Right cardiac atrium (tissue), 5 donors: Measurements from ENCODE around the gene NISCH. TPM values are rescaled to one million over a fixed set of nuclear protein-coding genes. Genes with fewer than 3 reads are reported as not detected.

ENCODE experiments used
- ATAC-seq, 2 donors: fragments of 200-7000 bp; cut with Tn5 transposase; one replicate each; pipeline versions ENCODE4 v1.8.0 to v1.9.1; 2020; ENCODE audit warnings: moderate library complexity in 2 of 2, mild to moderate bottlenecking in 1 of 2
- DNase-seq, 3 donors: peaks; one replicate each; pipeline ENCODE4 v3.0.0-alpha.2; 2020
- H3K27ac ChIP-seq: one replicate; pipeline ENCODE4 v1.5.1; 2013; ENCODE audit warnings: mild to moderate bottlenecking, low read length, control low read depth, moderate library complexity
- H3K27me3 ChIP-seq: one replicate; pipeline ENCODE4 v1.6.1; 2013; ENCODE audit not compliant: control insufficient read depth, insufficient read depth
- H3K4me1 ChIP-seq: one replicate; pipeline ENCODE4 v1.6.1; 2013; ENCODE audit warnings: low read length; ENCODE audit not compliant: control insufficient read depth, insufficient read depth
- H3K4me3 ChIP-seq: one replicate; pipeline ENCODE4 v1.5.1; 2013; ENCODE audit warnings: low read length, control low read depth
- H3K9me3 ChIP-seq: one replicate; pipeline ENCODE4 v1.6.1; 2013; ENCODE audit warnings: low read length; ENCODE audit not compliant: control insufficient read depth
- WGBS: extraction: QIAGEN DNeasy Blood & Tissue Kit; methylation state at CpG from one replicate; pipeline ENCODE4 v1.1.7; 2013; 5-methylcytosine and 5-hydroxymethylcytosine counted together
- intact Hi-C, 4 donors: fragments of 100-400 bp; cut with DNase I; formaldehyde crosslinking; loops; one replicate each; pipeline versions ENCODE4 v1.11.0 to v1.14.0; 2022 to 2023
- polyA plus RNA-seq: library from polyadenylated mRNA; stranded (reverse); fragments of 200-250 nt; gene quantifications from one replicate; pipeline ENCODE4 v1.2.3, GENCODE V29; 2013
- total RNA-seq, 4 donors: library from RNA; stranded (reverse); fragmentation: NEBNext Ultra II Directional; extraction: Animal tissue kit (Norgen Biotek cat#: 25700); gene quantifications; one replicate each; pipeline ENCODE4 v1.2.1, GENCODE V29; 2021
- donor health status: healthy with polysubstance abuse.
- donor health status: DM: no; HTN: yes; CAD: no.
- donor health status: DM: no; HTN: no; CAD: no.
- donor health status: DM: no; HTN: yes; CAD: no; lungs with severe emphysema.
- donor health status: DM: yes; HTN: yes; CAD: no.

Gene NISCH
- total and polyA plus RNA-seq, 5 donors, result 31.2 to 59.2 (median 50.7) TPM

- H3K27ac ChIP-seq, result peak overlapping the region; percentile 62
- intact Hi-C loops, result loop anchor here in 1 of 4 donors (5.0 kb wide), 1 partner anchor 47 kb away; the partner anchor contains the start of gene NT5DC2
- WGBS, result 71% methylated on average over 10 of the region's 10 CpGs
Observed at GRCh38 chr3:52484680-52485461, 29.5 kb downstream of the NISCH start.

GRCh38 chr3:52487050-52487787 lies 31.8 kb downstream of the NISCH start:
- intact Hi-C loops, result no loop called here
- Histone ChIP-seq H3K9me3 (no peaks in the 10 kb centered on the region), H3K27ac (no peak overlapping the region), H3K4me1 (peaks cover 16% of the 10 kb centered on the region), H3K4me3 (no peak overlapping the region), H3K27me3 (no peaks in the 10 kb centered on the region)
- no peak for ATAC-seq
- DNase-seq, result peak in 2 of 3 donors; percentile 43 to 47
- 86% methylated on average over 31 of the region's 31 CpGs for WGBS

More at GRCh38 chr3:52484680-52485461, 29.5 kb downstream of the NISCH start:
- peak in 1 of 3 donors; percentile 60 for DNase-seq
- H3K9me3 ChIP-seq, result no peaks in the 10 kb centered on the region
- ATAC-seq, result peak in 1 of 2 donors; percentile 2
- no peaks in the 10 kb centered on the region for H3K27me3 ChIP-seq
- H3K4me1 ChIP-seq, result peaks cover 14% of the 10 kb centered on the region
- no peak overlapping the region for H3K4me3 ChIP-seq

DNA sequence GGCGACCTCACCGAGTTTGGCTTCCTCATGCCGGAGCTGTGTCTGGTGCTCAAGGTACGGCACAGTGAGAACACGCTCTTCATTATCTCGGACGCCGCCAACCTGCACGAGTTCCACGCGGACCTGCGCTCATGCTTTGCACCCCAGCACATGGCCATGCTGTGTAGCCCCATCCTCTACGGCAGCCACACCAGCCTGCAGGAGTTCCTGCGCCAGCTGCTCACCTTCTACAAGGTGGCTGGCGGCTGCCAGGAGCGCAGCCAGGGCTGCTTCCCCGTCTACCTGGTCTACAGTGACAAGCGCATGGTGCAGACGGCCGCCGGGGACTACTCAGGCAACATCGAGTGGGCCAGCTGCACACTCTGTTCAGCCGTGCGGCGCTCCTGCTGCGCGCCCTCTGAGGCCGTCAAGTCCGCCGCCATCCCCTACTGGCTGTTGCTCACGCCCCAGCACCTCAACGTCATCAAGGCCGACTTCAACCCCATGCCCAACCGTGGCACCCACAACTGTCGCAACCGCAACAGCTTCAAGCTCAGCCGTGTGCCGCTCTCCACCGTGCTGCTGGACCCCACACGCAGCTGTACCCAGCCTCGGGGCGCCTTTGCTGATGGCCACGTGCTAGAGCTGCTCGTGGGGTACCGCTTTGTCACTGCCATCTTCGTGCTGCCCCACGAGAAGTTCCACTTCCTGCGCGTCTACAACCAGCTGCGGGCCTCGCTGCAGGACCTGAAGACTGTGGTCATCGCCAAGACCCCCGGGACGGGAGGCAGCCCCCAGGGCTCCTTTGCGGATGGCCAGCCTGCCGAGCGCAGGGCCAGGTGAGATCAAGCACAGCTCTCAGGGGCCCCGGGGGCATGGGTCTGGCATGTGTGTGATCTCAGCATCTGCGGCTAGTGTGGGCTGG lies 32.6 kb downstream of the NISCH start:
- H3K9me3 ChIP-seq, result no peaks in the 10 kb centered on the region
- ATAC-seq (no peak), DNase-seq (peak in 2 of 3 donors; percentile 51 to 53)
- H3K27ac ChIP-seq, result no peak overlapping the region
- intact Hi-C loops, result no loop called here
- H3K27me3 ChIP-seq, result no peaks in the 10 kb centered on the region
- no peak overlapping the region for H3K4me3 ChIP-seq
- peaks cover 16% of the 10 kb centered on the region for H3K4me1 ChIP-seq
- WGBS, result 95% methylated on average over 59 of the region's 59 CpGs

DNA sequence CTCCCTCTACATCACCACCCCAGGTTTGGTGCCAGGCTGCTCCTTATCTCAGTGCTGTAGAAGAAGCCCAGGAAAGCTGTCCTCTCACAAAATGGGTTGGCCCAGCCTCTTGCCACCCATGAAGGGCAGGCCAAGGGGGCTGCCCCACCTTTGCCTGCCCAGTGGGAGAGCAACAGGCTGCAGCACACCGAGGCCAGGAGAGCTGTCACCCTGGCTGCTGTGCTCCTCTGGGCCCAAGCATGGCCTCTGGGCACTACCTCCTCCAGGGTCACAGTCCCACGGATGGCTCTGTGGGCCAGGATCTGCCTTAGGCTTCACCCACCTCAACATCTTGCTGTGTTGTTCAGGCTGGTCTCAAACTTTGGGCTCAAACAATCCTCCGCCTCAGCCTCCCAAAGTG lies 33.3 kb downstream of the NISCH start:
- DNase-seq, result no peak
- Histone ChIP-seq H3K9me3 (no peaks in the 10 kb centered on the region), H3K27ac (no peak overlapping the region), H3K4me3 (no peak overlapping the region), H3K27me3 (no peaks in the 10 kb centered on the region), H3K4me1 (peaks cover 12% of the 10 kb centered on the region)
- ATAC-seq, result no peak
- intact Hi-C loops, result no loop called here
- WGBS, result 85% methylated on average over 3 of the region's 3 CpGs

GRCh38 chr3:52489453-52489852 lies 34.0 kb downstream of the NISCH start:
- H3K4me1 ChIP-seq, result peaks cover 13% of the 10 kb centered on the region
- 91% methylated on average over 18 of the region's 18 CpGs for WGBS
- H3K9me3 ChIP-seq, result no peaks in the 10 kb centered on the region
- no peak overlapping the region for H3K4me3 ChIP-seq
- intact Hi-C loops, result no loop called here
- no peak overlapping the region for H3K27ac ChIP-seq
- no peak for ATAC-seq
- no peaks in the 10 kb centered on the region for H3K27me3 ChIP-seq
- DNase-seq, result no peak

- Histone ChIP-seq H3K27me3 (no peaks in the 10 kb centered on the region), H3K4me3 (no peak overlapping the region), H3K9me3 (no peaks in the 10 kb centered on the region), H3K4me1 (peaks cover 6% of the 10 kb centered on the region), H3K27ac (peak overlapping the region; percentile 31)
- WGBS, result 66% methylated on average over 22 of the region's 22 CpGs
- DNase-seq (no peak), ATAC-seq (no peak)
- intact Hi-C loops, result no loop called here
Observed at GRCh38 chr3:52490035-52490938, 34.9 kb downstream of the NISCH start.

DNA sequence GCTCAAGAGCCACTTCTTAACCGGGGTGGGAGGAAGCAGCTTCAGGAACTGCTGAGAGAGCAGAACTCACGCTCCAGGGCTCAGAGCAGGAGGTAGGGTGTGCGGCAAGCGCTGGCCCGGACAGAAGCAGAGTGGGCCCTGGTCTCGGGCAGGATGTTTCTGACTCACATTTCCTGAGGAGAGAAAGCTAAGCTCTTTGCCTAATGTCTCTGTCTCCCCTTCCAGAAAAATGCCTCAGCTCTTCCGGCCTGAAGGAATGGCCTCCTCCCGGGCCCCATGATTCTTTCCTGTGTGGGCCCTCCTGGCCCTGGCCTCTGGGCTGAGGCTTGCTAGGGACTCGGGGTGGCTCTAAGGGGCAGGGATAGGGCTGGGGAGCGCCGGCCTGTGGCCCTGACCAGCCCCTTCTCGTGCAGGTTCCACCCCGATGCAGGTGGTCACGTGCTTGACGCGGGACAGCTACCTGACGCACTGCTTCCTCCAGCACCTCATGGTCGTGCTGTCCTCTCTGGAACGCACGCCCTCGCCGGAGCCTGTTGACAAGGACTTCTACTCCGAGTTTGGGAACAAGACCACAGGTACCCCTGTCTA lies 35.6 kb downstream of the NISCH start:
- peaks cover 7% of the 10 kb centered on the region for H3K4me1 ChIP-seq
- H3K4me3 ChIP-seq, result no peak overlapping the region
- H3K27ac ChIP-seq, result peak overlapping the region; percentile 48
- intact Hi-C loops, result no loop called here
- peak; percentile 66 to 85 (median 82) for DNase-seq
- no peaks in the 10 kb centered on the region for H3K9me3 ChIP-seq
- 64% methylated on average over 23 of the region's 23 CpGs for WGBS
- no peaks in the 10 kb centered on the region for H3K27me3 ChIP-seq
- peak; percentile 44 to 72 for ATAC-seq

DNA sequence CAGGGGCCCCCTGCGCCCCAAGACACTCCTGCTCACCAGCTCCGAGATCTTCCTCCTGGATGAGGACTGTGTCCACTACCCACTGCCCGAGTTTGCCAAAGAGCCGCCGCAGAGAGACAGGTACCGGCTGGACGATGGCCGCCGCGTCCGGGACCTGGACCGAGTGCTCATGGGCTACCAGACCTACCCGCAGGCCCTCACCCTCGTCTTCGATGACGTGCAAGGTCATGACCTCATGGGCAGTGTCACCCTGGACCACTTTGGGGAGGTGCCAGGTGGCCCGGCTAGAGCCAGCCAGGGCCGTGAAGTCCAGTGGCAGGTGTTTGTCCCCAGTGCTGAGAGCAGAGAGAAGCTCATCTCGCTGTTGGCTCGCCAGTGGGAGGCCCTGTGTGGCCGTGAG lies 36.7 kb downstream of the NISCH start:
- ATAC-seq, result no peak
- peaks cover 7% of the 10 kb centered on the region for H3K4me1 ChIP-seq
- 92% methylated on average over 21 of the region's 21 CpGs for WGBS
- no peak overlapping the region for H3K4me3 ChIP-seq
- no peak for DNase-seq
- no peak overlapping the region for H3K27ac ChIP-seq
- H3K9me3 ChIP-seq, result no peaks in the 10 kb centered on the region
- H3K27me3 ChIP-seq, result no peaks in the 10 kb centered on the region
- intact Hi-C loops, result no loop called here

- 92% methylated on average over 7 of the region's 7 CpGs for WGBS
- intact Hi-C loops, result no loop called here
- Histone ChIP-seq H3K27ac (no peak overlapping the region), H3K4me1 (peaks cover 7% of the 10 kb centered on the region), H3K27me3 (no peaks in the 10 kb centered on the region), H3K9me3 (no peaks in the 10 kb centered on the region), H3K4me3 (no peak overlapping the region)
- ATAC-seq, result no peak
- DNase-seq, result no peak
Observed at GRCh38 chr3:52493232-52494017, 38.0 kb downstream of the NISCH start.
